Breast epithelium (tissue), 3 donors: ENCODE data around the gene CCT8L2.
"Not testable (repeated sequence)": the region's sequence is repeated elsewhere in the genome, so short reads cannot be mapped to it uniquely, and the experiment has no call there.

Experiments
- POLR2A ChIP-seq: fragments of 450-650 bp; IDR thresholded peaks from one replicate; pipeline ENCODE4 v1.6.1; 2016; ENCODE audit warnings: antibody characterized with exemption, mild to moderate bottlenecking, moderate library complexity
- TF ChIP-seq, protein P1 (sequence below), 3 donors: fragments of 450-650 bp; IDR thresholded peaks; one replicate each; pipeline ENCODE4 v1.5.1; 2016 to 2017; ENCODE audit warnings: antibody characterized with exemption in 3 of 3, mild to moderate bottlenecking in 3 of 3, moderate library complexity in 3 of 3

DNA sequence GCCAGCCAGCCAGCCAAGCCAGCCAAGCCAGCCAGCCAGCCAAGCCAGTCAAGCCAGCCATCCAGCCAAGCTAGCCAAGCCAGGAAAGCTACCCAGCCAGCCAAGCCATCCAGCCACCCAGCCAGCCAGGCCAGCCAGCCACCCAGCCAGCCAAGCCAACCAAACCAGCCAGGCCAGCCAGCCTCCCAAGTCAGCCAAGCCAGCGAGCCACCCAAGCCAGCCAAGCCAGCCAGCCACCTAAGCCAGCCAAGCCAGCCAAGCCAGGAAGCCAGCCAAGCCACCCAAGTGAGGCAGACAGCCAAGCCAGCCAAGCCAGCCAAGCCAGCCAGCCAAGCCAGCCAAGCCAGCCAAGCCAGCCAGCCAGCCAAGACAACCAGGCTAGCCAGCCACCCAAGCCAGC, 32.6 kb downstream of the CCT8L2 start:
- TF ChIP-seq, protein P1, sequence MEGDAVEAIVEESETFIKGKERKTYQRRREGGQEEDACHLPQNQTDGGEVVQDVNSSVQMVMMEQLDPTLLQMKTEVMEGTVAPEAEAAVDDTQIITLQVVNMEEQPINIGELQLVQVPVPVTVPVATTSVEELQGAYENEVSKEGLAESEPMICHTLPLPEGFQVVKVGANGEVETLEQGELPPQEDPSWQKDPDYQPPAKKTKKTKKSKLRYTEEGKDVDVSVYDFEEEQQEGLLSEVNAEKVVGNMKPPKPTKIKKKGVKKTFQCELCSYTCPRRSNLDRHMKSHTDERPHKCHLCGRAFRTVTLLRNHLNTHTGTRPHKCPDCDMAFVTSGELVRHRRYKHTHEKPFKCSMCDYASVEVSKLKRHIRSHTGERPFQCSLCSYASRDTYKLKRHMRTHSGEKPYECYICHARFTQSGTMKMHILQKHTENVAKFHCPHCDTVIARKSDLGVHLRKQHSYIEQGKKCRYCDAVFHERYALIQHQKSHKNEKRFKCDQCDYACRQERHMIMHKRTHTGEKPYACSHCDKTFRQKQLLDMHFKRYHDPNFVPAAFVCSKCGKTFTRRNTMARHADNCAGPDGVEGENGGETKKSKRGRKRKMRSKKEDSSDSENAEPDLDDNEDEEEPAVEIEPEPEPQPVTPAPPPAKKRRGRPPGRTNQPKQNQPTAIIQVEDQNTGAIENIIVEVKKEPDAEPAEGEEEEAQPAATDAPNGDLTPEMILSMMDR (IDR thresholded peaks at IDR 0.05), result not testable (repeated sequence)
- TF ChIP-seq POLR2A, result not testable (repeated sequence)
